GM18951 (cell line): ENCODE results near the gene MYO5B.
"Not testable (repeated sequence)": the region's sequence is repeated elsewhere in the genome, so short reads cannot be mapped to it uniquely, and the experiment has no call there.

ENCODE experiments used
- POLR2A ChIP-seq: IDR thresholded peaks from 4 replicates; pipeline ENCODE4 v1.6.1; 2011; ENCODE audit warnings: mild to moderate bottlenecking; ENCODE audit not compliant: insufficient read length, insufficient read depth; ENCODE audit errors: extremely low read depth
- in situ Hi-C: fragments of 300-500 bp; cut with MboI; formaldehyde crosslinking; loops from one replicate; pipeline ENCODE4 v1.12.0; 2022; ENCODE audit warnings: low sequenced_read_pairs, mixed read lengths, inconsistent platforms; ENCODE audit not compliant: unreplicated experiment

MYO5B gene

GRCh38 chr18:49798001-49798400 is 396.9 kb downstream of the MYO5B start:
- in situ Hi-C loops = no loop called here
- TF ChIP-seq POLR2A = no peak

GRCh38 chr18:49795612-49796552 is 399.1 kb downstream of the MYO5B start:
- in situ Hi-C loops = no loop called here

GRCh38 chr18:49794743-49795142 is 400.2 kb downstream of the MYO5B start:
- no peak for TF ChIP-seq POLR2A
- in situ Hi-C loops = no loop called here

More at GRCh38 chr18:49795612-49796552, 399.1 kb downstream of the MYO5B start:
- no peak for TF ChIP-seq POLR2A

GRCh38 chr18:49789560-49790134 is 405.3 kb downstream of the MYO5B start:
- in situ Hi-C loops = not testable (repeated sequence)

GRCh38 chr18:49788327-49788898 is 406.5 kb downstream of the MYO5B start:
- no peak for TF ChIP-seq POLR2A
- in situ Hi-C loops = no loop called here

GRCh38 chr18:49786019-49786720 is 408.8 kb downstream of the MYO5B start:
- in situ Hi-C loops = no loop called here
- TF ChIP-seq POLR2A = no peak

- in situ Hi-C loops = no loop called here
- TF ChIP-seq POLR2A = no peak
Measured at GRCh38 chr18:49784427-49785185, 410.3 kb downstream of the MYO5B start.

- in situ Hi-C loops = not testable (repeated sequence)
Measured at GRCh38 chr18:49783631-49784030, 411.3 kb downstream of the MYO5B start.

GRCh38 chr18:49778826-49779465 is 416.0 kb downstream of the MYO5B start:
- TF ChIP-seq POLR2A = no peak
- in situ Hi-C loops = no loop called here
